NCI-H524 (cell line): Measurements from ENCODE around the gene CFAP73.

Experiments used
- DNase-seq, 2 experiments: peaks; one replicate each; lab custom pipeline; 2025; lab: John Stamatoyannopoulos, UW

Gene CFAP73

GRCh38 chr12:113142173-113142885 lies 7.2 kb upstream of the CFAP73 start:
- no peak for DNase-seq

DNA sequence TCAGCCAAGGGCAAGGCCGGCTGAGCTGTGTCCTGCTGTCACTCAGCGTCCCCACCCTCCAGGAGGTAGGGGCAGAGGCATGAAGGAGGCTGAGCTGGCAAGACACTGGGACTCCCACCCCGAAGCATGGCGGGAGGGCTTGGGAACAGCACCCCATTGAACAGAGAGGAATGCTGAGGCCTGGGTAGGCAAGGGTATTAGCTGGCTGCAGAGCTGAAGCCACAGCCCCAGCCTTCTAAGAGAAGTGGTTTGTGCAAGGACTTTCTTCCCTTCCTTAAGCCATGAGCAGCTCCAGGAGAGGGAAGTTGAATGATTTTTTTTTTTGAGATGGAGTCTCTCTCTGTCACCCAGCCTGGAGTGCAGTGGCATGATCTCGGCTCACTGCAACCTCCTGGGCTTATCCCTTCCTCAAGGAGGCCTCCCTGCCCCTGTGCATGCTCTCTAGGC lies 6.6 kb upstream of the CFAP73 start:
- DNase-seq, result no peak

GRCh38 chr12:113143959-113144358 lies 5.6 kb upstream of the CFAP73 start:
- DNase-seq, result no peak

GRCh38 chr12:113144806-113145205 lies 4.7 kb upstream of the CFAP73 start:
- DNase-seq, result no peak

- no peak for DNase-seq
Observed at GRCh38 chr12:113145720-113146551, 3.6 kb upstream of the CFAP73 start.

DNA sequence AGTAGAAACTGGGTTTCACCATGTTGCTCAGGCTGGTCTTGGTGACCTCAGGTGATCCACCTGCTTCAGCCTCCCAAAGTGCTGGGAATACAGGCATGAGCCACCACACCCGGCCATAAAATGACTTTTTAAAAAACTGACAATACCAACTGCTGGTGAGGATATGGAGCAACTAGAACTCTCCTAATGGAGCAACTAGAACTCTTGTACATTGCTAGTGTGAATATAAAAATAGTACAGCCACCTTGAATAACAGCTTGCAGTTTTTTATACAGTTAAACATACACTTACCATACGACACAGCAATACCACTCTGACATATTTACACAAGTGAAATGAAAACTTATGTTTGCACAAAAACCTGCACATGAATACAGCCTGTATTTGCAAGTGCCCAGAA lies 2.5 kb upstream of the CFAP73 start:
- no peak for DNase-seq

GRCh38 chr12:113151655-113152054 lies 2.1 kb downstream of the CFAP73 start:
- no peak for DNase-seq

DNA sequence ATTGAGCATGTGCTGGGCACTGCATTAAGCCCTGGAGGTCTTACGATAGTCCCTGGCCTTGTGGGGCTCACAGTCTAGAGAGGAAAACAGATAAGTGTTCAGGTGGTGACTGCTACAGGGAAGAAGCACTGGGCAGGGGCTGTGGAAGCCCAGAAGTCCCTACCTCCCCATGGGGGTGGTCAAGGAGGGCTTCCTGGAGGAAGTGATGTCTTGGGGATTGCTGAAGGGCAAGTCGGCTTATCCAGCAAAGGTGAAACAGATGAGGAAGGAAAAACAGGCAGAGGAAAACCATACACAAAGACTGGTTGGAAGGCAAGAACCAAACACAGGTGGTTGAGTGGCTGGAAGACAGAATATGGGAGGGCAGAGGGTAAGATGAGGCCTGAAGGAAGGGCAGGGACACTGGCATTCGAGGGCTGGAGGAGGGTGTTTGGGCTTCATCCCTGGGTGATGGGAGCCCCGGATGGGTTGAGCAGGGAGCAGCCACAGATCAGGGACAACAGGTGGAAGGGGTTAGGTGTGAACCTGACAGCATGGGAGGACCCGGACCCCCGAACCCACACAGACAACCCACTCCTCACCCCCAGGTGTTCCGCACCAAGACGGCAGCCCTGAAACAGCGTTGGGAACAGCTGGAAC lies 2.8 kb downstream of the CFAP73 start:
- DNase-seq, result no peak

DNA sequence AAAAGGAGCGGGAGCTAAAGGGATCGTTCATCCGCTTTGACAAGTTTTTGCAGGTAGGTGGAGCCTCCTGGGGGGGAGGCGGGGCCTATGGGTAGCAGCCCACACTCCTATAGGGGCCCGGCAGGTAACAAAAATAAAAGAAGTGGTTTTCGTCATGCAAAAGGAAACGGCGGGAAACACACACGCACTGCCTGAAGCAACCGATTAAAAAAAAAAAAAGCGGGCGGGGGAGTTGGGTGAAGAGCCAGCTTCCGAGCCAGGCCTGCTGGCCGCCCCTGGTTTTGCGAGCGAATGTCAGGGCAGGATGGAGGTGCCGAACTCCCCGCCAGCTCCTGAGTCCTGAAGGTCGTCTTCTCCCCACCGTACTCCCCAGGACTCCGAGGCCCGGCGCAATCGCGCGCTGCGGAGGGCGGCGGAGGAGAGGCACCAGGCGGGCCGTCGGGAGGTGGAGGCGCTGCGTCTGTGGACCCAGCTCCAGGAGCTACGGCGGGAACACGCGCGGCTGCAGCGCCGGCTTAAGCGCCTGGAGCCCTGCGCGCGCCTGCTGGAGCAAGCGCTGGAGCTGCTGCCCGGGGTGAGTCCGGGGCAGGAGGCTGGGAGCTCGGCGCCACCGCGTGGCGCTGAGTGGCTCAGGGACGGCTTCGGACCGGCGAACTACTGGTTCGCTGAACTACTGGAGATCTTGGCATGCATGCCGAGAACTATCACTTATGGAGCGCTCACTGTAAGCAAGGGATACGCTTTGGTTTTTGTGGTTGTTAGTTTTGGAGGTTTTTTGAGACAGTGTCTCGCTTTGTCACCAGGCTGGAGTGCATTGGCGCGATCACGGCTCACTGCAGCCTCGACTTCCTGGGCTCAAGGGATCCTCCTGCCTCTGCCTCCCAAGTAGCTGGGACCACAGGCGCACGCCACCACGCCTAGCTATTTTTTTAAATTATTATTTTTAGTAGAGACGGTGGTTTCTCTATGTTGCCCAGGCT lies 3.6 kb downstream of the CFAP73 start:
- peak in 1 of 2 experiments; percentile 71 for DNase-seq

GRCh38 chr12:113154351-113154973 lies 4.9 kb downstream of the CFAP73 start:
- peak in 1 of 2 experiments; percentile 33 for DNase-seq

DNA sequence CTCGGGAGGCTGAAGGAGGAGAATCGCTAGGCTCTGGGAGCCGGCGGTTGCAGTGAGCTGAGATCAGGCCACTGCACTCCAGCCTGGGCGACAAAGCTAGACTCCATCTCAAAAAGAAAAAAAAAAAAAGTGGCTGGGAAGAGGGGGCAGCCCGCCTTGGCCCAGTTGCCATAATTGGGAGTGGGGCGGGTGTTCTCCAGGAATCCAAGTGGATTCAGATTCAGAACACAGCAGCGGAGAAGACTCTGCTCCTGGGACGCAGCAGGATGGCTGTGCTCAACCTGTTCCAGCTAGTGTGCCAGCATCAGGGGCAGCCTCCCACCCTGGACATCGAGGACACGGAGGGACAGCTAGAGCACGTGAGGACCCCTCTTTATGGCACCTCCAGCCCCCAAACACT lies 5.5 kb downstream of the CFAP73 start:
- no peak for DNase-seq

GRCh38 chr12:113155646-113156045 lies 6.1 kb downstream of the CFAP73 start:
- DNase-seq, result no peak

DNA sequence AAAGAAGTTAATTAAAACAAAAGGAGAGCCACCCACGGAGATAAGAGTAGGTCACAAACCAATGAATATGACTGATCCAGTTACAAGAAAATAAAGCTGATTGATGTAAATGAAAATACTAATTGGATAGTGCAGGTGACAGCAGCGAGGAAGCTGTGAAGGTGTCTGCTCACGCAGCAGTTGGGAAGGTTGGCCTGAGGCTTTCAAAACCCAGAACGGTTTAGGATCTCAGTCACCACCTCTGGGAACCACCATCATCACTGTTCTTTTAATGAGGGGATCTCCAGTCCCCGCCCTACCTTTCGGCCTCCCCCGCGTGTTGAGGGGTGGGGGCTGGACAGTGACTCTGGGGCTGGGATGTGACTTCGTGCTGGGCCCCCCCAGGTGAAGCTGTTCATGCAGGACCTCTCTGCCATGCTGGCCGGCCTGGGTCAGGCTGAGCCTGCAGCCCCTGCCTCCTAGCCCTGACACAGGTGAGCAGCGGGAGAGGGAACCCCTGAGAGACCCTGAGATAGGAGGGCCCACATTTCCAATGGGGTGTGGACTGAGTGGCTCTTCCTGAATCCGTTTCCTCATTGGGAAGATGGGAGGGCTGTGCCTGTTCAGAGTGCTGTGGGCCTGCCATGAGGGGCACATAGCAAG lies 7.8 kb downstream of the CFAP73 start:
- DNase-seq, result no peak

DNA sequence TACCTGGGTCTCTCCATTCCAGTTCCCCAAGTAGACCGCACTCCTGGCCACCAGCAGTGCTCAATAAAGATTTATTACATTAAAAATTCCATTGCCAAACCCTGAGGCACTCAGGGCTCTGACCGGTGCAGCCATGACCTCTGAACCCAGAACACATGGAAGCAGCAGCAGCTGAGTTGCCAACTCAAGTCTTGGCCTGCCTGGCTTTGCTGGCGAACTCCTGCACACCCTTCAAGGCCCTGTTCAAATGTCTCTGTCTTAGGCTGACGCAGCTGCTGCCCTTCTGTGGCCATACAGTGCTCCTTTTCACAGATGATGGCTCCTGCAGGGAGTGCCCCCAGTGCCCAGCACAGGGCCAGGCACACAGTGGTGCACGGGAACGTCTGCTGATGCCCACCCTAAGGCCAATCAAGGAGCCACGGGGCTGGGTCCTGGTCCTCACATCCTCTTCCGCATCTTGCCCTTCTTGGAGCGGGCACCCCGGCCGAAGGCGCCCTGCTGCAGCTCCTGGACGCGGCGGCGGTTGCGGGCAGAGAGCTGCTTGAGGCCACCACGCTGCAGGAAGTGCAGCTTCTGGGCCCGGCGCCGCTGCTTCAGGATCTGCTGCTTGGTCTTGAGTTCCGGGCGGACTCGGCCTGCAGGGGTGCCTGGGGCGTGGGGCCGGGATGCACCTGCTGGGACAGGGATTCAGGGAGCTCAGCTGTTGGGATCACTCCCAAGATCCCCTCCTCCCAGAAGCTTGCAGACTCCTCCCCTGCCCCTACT lies 9.1 kb downstream of the CFAP73 start:
- no peak for DNase-seq

DNA sequence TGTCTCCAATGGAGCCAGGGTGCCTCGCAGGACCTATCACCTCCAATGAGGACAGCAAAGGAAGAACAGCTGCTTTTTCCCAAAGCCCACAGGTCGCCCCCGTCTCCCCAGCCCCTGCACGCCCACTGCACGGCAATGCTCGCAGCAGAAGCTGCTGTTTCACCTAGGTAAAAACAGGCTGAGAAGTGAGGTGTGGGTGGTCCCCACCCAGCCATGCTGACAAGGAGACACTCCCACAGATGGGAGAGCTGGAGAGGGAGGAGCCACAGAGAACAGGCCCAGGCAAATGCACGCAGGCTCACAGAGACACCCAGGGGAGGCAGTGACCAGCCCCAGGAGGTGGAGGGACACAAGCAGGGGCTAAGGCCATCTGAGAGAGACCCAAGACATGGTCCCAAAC lies 10.4 kb downstream of the CFAP73 start:
- DNase-seq, result no peak

DNA sequence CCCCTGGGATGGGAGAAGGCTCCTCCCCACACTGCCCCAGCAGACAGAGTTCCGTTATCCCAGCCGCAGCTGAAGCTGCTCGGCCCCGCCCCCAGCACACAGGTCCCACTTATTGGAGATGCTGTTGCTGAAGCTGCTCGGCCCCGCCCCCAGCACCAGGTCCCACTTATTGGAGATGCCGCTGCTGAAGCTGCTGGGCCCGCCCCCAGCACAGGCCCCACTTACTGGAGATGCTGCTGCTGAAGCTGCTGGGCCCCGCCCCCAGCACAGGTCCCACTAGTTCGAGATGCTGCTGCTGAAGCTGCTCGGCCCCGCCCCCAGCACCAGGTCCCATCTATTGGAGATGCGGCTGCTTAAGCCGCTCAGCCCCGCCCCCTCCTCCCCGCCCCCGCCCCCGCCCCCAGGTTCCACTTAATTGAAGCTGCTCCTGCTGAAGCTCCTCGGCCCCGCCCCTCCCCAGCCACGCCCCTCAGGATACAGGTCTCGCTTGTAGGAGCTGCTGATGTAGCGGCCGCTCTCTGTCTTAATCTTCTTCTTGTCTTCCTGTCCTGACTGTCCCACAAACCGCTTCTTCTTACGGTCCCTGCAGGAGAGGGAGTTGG lies 12.0 kb downstream of the CFAP73 start:
- peak in 1 of 2 experiments; percentile 45 for DNase-seq

DNA sequence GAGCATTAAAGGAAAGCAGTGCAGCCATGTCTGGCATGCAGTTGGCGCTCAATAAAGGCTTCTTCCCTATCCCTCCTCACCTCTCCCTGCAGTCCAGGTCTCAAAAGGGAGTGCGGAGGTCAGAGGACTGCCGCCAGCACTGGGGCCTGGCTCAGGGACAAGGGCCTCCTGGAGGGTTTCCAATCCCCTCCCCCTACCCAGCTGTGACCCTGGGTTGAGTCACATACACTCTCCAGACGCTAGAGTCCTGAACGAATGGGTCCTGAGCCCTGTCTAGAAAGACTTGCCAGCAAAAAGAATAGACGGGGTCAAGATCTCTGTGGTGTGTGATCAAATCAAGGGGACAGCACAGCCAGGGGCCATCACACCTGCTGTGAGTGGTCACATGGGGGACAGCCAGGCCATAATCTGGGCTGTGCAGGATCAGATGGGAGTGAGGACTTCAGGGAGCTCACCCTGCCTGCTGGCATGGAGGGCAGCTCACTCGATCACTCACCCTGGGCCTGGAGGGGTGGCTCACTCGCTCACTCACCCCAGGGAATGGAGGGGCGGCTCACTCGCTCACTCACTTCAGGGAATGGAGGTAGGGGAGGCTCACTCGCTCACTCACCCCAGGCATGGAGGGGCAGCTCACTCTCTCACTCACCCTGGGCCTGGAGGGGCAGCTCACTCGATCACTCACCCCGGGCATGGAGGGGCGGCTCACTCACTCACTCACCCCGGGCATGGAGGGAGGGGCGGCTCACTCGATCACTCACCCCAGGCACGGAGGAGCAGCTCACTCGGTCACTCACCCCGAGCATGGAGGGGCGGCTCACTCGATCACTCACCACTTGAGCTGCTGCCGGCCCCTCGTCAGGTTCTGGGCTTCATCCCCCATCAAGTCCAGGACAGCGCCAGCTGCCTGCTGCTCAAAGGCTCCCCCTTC lies 12.8 kb downstream of the CFAP73 start:
- DNase-seq, result peak in 1 of 2 experiments; percentile 31

DNA sequence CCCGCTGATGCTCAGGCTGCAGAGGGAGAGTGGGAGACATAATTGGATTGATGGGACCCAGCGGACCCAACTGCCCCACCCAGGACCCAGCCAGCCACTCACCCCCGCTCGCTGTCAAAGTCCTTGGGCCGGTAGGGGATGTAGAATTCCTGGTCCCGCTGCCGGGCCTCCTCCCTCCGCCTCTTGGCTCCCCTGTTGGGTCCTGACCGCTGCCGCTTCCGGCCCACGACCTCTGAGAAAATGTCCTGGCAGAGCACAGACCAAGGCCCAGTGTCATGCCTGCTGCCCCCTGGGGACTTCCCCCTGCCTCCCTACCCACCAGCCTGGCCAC lies 13.5 kb downstream of the CFAP73 start:
- no peak for DNase-seq
